LNCaP clone FGC (cell line): ENCODE results near the gene SEMA4D.

Experiments used
- DNase-seq: peaks from one replicate; pipeline ENCODE4 v3.0.0-alpha.2; 2011; ENCODE audit warnings: low read depth
- H3K4me3 ChIP-seq: 2 replicates; pipeline ENCODE4 v1.5.1; 2011; ENCODE audit warnings: mild to moderate bottlenecking, low read depth, low read length, control low read depth
- CTCF ChIP-seq: IDR thresholded peaks from 2 replicates; pipeline ENCODE4 v1.5.1; 2012; ENCODE audit warnings: mild to moderate bottlenecking; ENCODE audit not compliant: control insufficient read depth, insufficient read depth; ENCODE audit errors: extremely low read depth

Gene SEMA4D

GRCh38 chr9:89454498-89455355 is 43.2 kb downstream of the SEMA4D start:
- DNase-seq = no peak
- TF ChIP-seq CTCF = no peak
- H3K4me3 ChIP-seq = no peak overlapping the region

- no peak for DNase-seq
- H3K4me3 ChIP-seq = no peak overlapping the region
- no peak for TF ChIP-seq CTCF
Observed at GRCh38 chr9:89453452-89453851, 44.5 kb downstream of the SEMA4D start.

GRCh38 chr9:89452561-89452960 is 45.4 kb downstream of the SEMA4D start:
- no peak for DNase-seq
- TF ChIP-seq CTCF = no peak
- no peak overlapping the region for H3K4me3 ChIP-seq

GRCh38 chr9:89450213-89450612 is 47.7 kb downstream of the SEMA4D start:
- DNase-seq = no peak
- H3K4me3 ChIP-seq = no peak overlapping the region
- TF ChIP-seq CTCF = no peak

GRCh38 chr9:89449261-89449671 is 48.6 kb downstream of the SEMA4D start:
- no peak for TF ChIP-seq CTCF
- DNase-seq = no peak
- no peak overlapping the region for H3K4me3 ChIP-seq

GRCh38 chr9:89448821-89449220 is 49.1 kb downstream of the SEMA4D start:
- DNase-seq = no peak
- H3K4me3 ChIP-seq = no peak overlapping the region
- no peak for TF ChIP-seq CTCF

GRCh38 chr9:89448381-89448780 is 49.5 kb downstream of the SEMA4D start:
- no peak overlapping the region for H3K4me3 ChIP-seq
- no peak for TF ChIP-seq CTCF
- no peak for DNase-seq
